A673 (cell line): ENCODE measurements around the gene RSAD1.

Experiments
- CTCF ChIP-seq: fragments of 300-800, 200-600 bp; sonication (generic); conservative IDR thresholded peaks from 2 replicates; pipeline ENCODE4 v1.5.1; 2017; ENCODE audit warnings: low read depth, mild to moderate bottlenecking, antibody characterized with exemption, low read length, moderate library complexity, mixed read lengths
- EZH2 ChIP-seq: fragments of 200-600 bp; sonication (generic); IDR thresholded peaks from 2 replicates; pipeline ENCODE4 v1.6.1; 2017; ENCODE audit warnings: borderline replicate concordance, low read depth, mild to moderate bottlenecking, mixed read lengths, antibody characterized with exemption, low read length; ENCODE audit not compliant: poor library complexity, severe bottlenecking

DNA sequence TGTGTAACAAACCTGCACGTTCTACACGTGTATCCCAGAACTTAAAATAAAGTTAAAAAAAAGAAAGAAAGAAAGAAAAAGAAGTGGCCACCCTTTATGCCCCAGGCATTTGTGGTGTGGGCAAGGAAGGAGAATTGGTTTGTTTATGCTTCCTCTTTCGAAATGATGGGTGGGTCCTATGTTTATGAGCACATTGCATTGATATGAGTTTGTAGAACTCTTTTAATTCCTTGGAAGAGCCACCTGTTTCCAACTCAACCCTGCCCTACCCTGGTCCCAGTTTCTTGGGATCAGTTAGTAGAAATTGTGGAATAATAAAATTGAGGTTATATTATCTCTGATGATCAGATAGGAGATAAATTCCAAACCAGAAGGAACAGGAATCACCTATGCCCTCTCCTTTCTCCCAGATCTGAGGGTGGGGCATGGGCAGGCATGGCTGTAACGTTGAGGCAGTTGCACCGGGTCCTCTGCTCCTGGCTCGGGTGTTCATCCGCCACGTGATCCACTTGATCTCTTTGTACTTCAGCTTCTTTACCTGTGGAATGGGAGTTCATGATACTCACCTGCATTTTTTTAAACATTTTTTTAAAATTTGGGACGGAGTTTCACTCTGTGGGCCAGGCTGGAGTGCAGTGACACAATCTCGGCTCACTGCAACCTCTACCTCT, 25.9 kb upstream of the RSAD1 start:
- TF ChIP-seq CTCF (no peak), EZH2 (no peak)
